H9 (cell line): ENCODE results near the gene TOGARAM2. TPM values are rescaled to one million over a fixed set of nuclear protein-coding genes. Genes with fewer than 3 reads are reported as not detected.

Experiments used
- DNase-seq: peaks from one replicate; pipeline ENCODE4 v3.0.0-alpha.2; 2017
- H2AFZ ChIP-seq: one replicate; pipeline ENCODE4 v1.6.1; 2013; ENCODE audit warnings: mild to moderate bottlenecking, low read length, control low read depth, moderate library complexity
- H2AK5ac ChIP-seq: 2 replicates; pipeline ENCODE4 v1.6.1; 2013; ENCODE audit warnings: low read length, control low read depth, mixed read lengths; ENCODE audit not compliant: insufficient read length
- H2BK120ac ChIP-seq: one replicate; pipeline ENCODE4 v1.6.1; 2013; ENCODE audit warnings: low read depth, mild to moderate bottlenecking, low read length, control low read depth, inconsistent platforms; ENCODE audit not compliant: poor library complexity, severe bottlenecking
- H2BK12ac ChIP-seq: 2 replicates; pipeline ENCODE4 v1.6.1; 2013; ENCODE audit warnings: low read length, control low read depth, mixed read lengths, low read depth; ENCODE audit not compliant: insufficient read length
- H2BK15ac ChIP-seq: 2 replicates; pipeline ENCODE4 v1.6.1; 2013; ENCODE audit warnings: low read depth, low read length, control low read depth
- H2BK20ac ChIP-seq: one replicate; pipeline ENCODE4 v1.6.1; 2013; ENCODE audit warnings: low read depth, mild to moderate bottlenecking, low read length, control low read depth, inconsistent platforms; ENCODE audit not compliant: poor library complexity, severe bottlenecking
- H2BK5ac ChIP-seq: 2 replicates; pipeline ENCODE4 v1.6.1; 2013; ENCODE audit warnings: low read length, control low read depth, mixed read lengths; ENCODE audit not compliant: insufficient read length
- H3K14ac ChIP-seq: 2 replicates; pipeline ENCODE4 v1.6.1; 2013; ENCODE audit warnings: low read length, control low read depth; ENCODE audit not compliant: insufficient read depth
- H3K18ac ChIP-seq: 2 replicates; pipeline ENCODE4 v1.6.1; 2013; ENCODE audit warnings: low read depth, mild to moderate bottlenecking, mixed read lengths, low read length, control low read depth; ENCODE audit not compliant: insufficient read length
- H3K23ac ChIP-seq: 2 replicates; pipeline ENCODE4 v1.6.1; 2013; ENCODE audit warnings: low read length, control low read depth, mixed read lengths, low read depth; ENCODE audit not compliant: insufficient read length
- H3K23me2 ChIP-seq: 2 replicates; pipeline ENCODE4 v1.6.1; 2013; ENCODE audit warnings: low read depth, mild to moderate bottlenecking, mixed read lengths, low read length, control low read depth; ENCODE audit not compliant: insufficient read length, poor library complexity, severe bottlenecking
- H3K27ac ChIP-seq: 2 replicates; pipeline ENCODE4 v1.5.1; 2013; ENCODE audit warnings: low read length, control low read depth, mixed read lengths, low read depth; ENCODE audit not compliant: insufficient read length
- H3K27me3 ChIP-seq: 2 replicates; pipeline ENCODE4 v1.6.1; 2013; ENCODE audit warnings: low read length, control low read depth, inconsistent platforms; ENCODE audit not compliant: insufficient read depth
- H3K4ac ChIP-seq: 2 replicates; pipeline ENCODE4 v1.6.1; 2013; ENCODE audit warnings: low read depth, mild to moderate bottlenecking, control low read depth, inconsistent platforms, low read length, moderate library complexity
- H3K4me1 ChIP-seq: 2 replicates; pipeline ENCODE4 v1.6.1; 2013; ENCODE audit warnings: low read length, control low read depth, inconsistent platforms; ENCODE audit not compliant: insufficient read depth
- H3K4me2 ChIP-seq: 2 replicates; pipeline ENCODE4 v1.6.1; 2013; ENCODE audit warnings: low read length, control low read depth, mixed read lengths; ENCODE audit not compliant: insufficient read length, insufficient read depth
- H3K56ac ChIP-seq: 2 replicates; pipeline ENCODE4 v1.6.1; 2013; ENCODE audit warnings: low read depth, mild to moderate bottlenecking, mixed read lengths, low read length, control low read depth; ENCODE audit not compliant: insufficient read length
- H3K79me1 ChIP-seq: 2 replicates; pipeline ENCODE4 v1.6.1; 2013; ENCODE audit warnings: low read depth, mild to moderate bottlenecking, moderate library complexity, low read length, control low read depth, inconsistent platforms; ENCODE audit not compliant: insufficient read depth, poor library complexity, severe bottlenecking
- H3K79me2 ChIP-seq: 2 replicates; pipeline ENCODE4 v1.6.1; 2013; ENCODE audit warnings: low read length, control low read depth, inconsistent platforms; ENCODE audit not compliant: insufficient read depth
- H3K9ac ChIP-seq: 2 replicates; pipeline ENCODE4 v1.6.1; 2013; ENCODE audit warnings: low read length, control low read depth, mixed read lengths; ENCODE audit not compliant: insufficient read length; ENCODE audit errors: extremely low read depth
- H3K9me3 ChIP-seq: one replicate; pipeline ENCODE4 v1.6.1; 2013; ENCODE audit warnings: low read depth, low read length, inconsistent platforms; ENCODE audit not compliant: control insufficient read depth
- H3T11ph ChIP-seq: one replicate; pipeline ENCODE4 v1.6.1; 2013; ENCODE audit warnings: mild to moderate bottlenecking, low read length, control low read depth, inconsistent platforms
- H4K20me1 ChIP-seq: one replicate; pipeline ENCODE4 v1.6.1; 2013; ENCODE audit not compliant: control insufficient read depth, insufficient read length, insufficient read depth
- H4K5ac ChIP-seq: 2 replicates; pipeline ENCODE4 v1.6.1; 2013; ENCODE audit warnings: low read depth, mild to moderate bottlenecking, mixed read lengths, low read length, control low read depth; ENCODE audit not compliant: insufficient read length
- H4K8ac ChIP-seq: replicated peaks from 2 replicates; pipeline ENCODE4 v1.6.1; 2013; ENCODE audit warnings: low read length, control low read depth, mixed read lengths, low read depth; ENCODE audit not compliant: insufficient read length
- H4K91ac ChIP-seq: 2 replicates; pipeline ENCODE4 v1.6.1; 2013; ENCODE audit warnings: low read depth, mild to moderate bottlenecking, moderate library complexity, mixed read lengths, low read length, control low read depth; ENCODE audit not compliant: insufficient read length
- H3K27ac Mint-ChIP-seq, 3 experiments: 2 replicates in 2 of 3; 3 replicates in 1 of 3; pipeline ENCODE4 v1.8.0; 2020 to 2021; ENCODE audit warnings: mixed read lengths in 3 of 3, mild to moderate bottlenecking in 1 of 3, moderate library complexity in 1 of 3
- H3K27me3 Mint-ChIP-seq: 2 replicates; pipeline ENCODE4 v1.8.0; 2021; ENCODE audit warnings: low read depth, mild to moderate bottlenecking, moderate library complexity, mixed read lengths
- H3K36me3 Mint-ChIP-seq, 3 experiments: 2 replicates in 2 of 3; 3 replicates in 1 of 3; pipeline ENCODE4 v1.8.0; 2020 to 2021; ENCODE audit warnings: low read depth in 3 of 3, mixed read lengths in 3 of 3; ENCODE audit not compliant: insufficient read depth in 1 of 3
- H3K4me1 Mint-ChIP-seq, 2 experiments: 2 replicates each; pipeline ENCODE4 v1.8.0; 2020; ENCODE audit warnings: mixed read lengths in 2 of 2
- H3K4me3 Mint-ChIP-seq, 2 experiments: 2 replicates in 1 of 2; 3 replicates in 1 of 2; pipeline ENCODE4 v1.8.0; 2020 to 2021; ENCODE audit warnings: mild to moderate bottlenecking in 2 of 2, mixed read lengths in 2 of 2, moderate library complexity in 1 of 2
- H3K9me3 Mint-ChIP-seq, 2 experiments: 2 replicates in 1 of 2; 3 replicates in 1 of 2; pipeline ENCODE4 v1.8.0; 2020; ENCODE audit warnings: mild to moderate bottlenecking in 2 of 2, mixed read lengths in 2 of 2, moderate library complexity in 1 of 2
- CTCF ChIP-seq: fragments of 200-600 bp; sonication (generic); conservative IDR thresholded peaks from 3 replicates; pipeline ENCODE4 v1.8.0; 2021; ENCODE audit warnings: antibody characterized with exemption, mild to moderate bottlenecking
- WGBS: extraction: QIAGEN DNeasy Blood & Tissue Kit; methylation state at CpG from one replicate; pipeline ENCODE4 v1.1.7; 2013; ENCODE audit warnings: missing lambda C conversion rate, low lambda C conversion rate, mixed read lengths; ENCODE audit not compliant: insufficient read length; ENCODE audit errors: extremely low coverage; 5-methylcytosine and 5-hydroxymethylcytosine counted together
- total RNA-seq: library from RNA; stranded (reverse); gene quantifications from 2 replicates; pipeline ENCODE4 v1.2.1, GENCODE V29; 2021

The TOGARAM2 gene
- total RNA-seq, 1 experiment from 2014 or later: 0.83 TPM

GRCh38 chr2:29064746-29065067, 83.6 kb downstream of the TOGARAM2 start:
- no peak overlapping the region for H3K14ac ChIP-seq
- Mint-ChIP-seq H3K27me3 (no peaks in the 10 kb centered on the region; the same call in none of the 2 replicates), H3K4me1 (peaks cover 16 to 22% of the 10 kb centered on the region in 2 experiments), H3K9me3 (no peaks in the 10 kb centered on the region), H3K27ac (no peak overlapping the region), H3K36me3 (no peaks in the 10 kb centered on the region), H3K4me3 (no peak overlapping the region)
- TF ChIP-seq CTCF: no peak
- no peaks in the 10 kb centered on the region for H3K9me3 ChIP-seq
- H4K8ac ChIP-seq: no peak overlapping the region
- no peaks in the 10 kb centered on the region for H3K4me1 ChIP-seq
- no peak overlapping the region for H3K56ac ChIP-seq
- no peak overlapping the region for H2AK5ac ChIP-seq
- no peaks in the 10 kb centered on the region for H4K20me1 ChIP-seq
- no peak overlapping the region for H3K18ac ChIP-seq
- no peak overlapping the region for H3K4ac ChIP-seq
- H3K9ac ChIP-seq: no peak overlapping the region
- H3K27ac ChIP-seq: no peak overlapping the region
- no peaks in the 10 kb centered on the region for H3K79me1 ChIP-seq
- no peak for DNase-seq
- no peak overlapping the region for H3T11ph ChIP-seq
- no CpG with 5 or more reads among the region's 11 CpGs for WGBS
- no peak overlapping the region for H4K5ac ChIP-seq
- no peak overlapping the region for H3K4me2 ChIP-seq
- no peak overlapping the region for H2BK20ac ChIP-seq
- H3K23me2 ChIP-seq: no peaks in the 10 kb centered on the region
- no peak overlapping the region for H2BK5ac ChIP-seq
- no peak overlapping the region for H4K91ac ChIP-seq
- H3K27me3 ChIP-seq: no peaks in the 10 kb centered on the region
- H3K79me2 ChIP-seq: no peaks in the 10 kb centered on the region
- H3K23ac ChIP-seq: no peak overlapping the region
- no peak overlapping the region for H2BK15ac ChIP-seq
- H2AFZ ChIP-seq: no peak overlapping the region
- no peak overlapping the region for H2BK120ac ChIP-seq
- H2BK12ac ChIP-seq: no peak overlapping the region
